Activated CD8-positive, alpha-beta memory T cell treated with anti-CD3 and anti-CD28 coated beads for 1 hour (primary cell): ENCODE measurements around the gene NBEA.

Experiments used
- DNase-seq, 2 donors: peaks; one replicate each; pipeline ENCODE4 v3.0.0-alpha.2; 2020; ENCODE audit warnings: low read depth in 1 of 2; ENCODE audit errors: extremely low read depth in 1 of 2

NBEA gene

GRCh38 chr13:35697186-35697730, 755.2 kb downstream of the NBEA start:
- DNase-seq = no peak

DNA sequence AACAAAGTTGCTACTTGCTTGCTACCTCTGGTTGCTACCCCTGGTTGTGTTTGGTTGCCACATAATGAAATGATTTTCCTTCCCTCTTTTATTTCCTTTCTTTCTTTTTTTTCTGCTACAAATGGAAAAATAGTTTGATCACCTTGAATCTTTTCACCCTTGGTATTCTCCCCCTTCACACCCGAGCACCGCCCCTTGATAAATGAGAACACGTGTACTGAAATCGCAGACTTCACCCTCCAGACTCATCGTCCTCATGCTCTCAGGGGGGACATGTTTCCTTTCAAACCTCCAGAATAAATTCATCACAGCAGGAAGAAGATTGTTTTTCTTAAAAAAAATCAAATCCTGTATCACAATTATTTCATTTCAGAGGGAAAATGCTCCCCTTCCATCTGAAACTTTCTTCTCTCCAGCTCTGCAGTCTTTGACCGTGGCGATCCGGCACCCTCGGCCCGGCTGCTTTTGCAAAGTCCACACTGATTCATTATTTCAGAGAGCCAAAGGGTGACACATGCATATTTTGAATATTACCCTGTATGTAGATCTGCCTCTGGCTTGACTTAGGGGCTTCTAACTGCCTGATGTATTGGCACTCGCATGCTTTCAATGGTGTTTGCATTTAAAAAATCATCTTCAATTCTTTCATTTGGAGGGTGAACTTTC, 757.0 kb downstream of the NBEA start:
- DNase-seq = no peak

GRCh38 chr13:35699825-35700510, 757.9 kb downstream of the NBEA start:
- DNase-seq = no peak

- DNase-seq = no peak
Observed at GRCh38 chr13:35700671-35701070, 758.6 kb downstream of the NBEA start.

GRCh38 chr13:35702316-35702715, 760.2 kb downstream of the NBEA start:
- no peak for DNase-seq

DNA sequence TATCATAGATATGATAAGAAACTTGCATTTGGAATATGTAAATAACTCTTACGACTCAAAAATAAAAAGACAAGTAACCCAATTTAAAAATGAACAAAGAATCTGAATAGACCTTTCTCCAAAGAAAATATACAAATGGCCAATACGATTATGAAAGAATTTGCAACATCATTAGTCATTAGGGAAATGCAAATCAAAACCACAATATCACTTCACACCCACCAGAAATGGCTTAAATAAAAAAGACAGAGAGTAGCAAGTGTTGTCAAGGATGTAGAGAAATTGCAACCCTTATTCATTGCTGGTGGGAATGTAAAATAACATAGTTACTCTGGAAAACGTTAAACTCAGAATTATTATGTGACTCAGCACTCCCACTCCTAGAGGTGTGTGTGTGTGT, 761.0 kb downstream of the NBEA start:
- DNase-seq = no peak

DNA sequence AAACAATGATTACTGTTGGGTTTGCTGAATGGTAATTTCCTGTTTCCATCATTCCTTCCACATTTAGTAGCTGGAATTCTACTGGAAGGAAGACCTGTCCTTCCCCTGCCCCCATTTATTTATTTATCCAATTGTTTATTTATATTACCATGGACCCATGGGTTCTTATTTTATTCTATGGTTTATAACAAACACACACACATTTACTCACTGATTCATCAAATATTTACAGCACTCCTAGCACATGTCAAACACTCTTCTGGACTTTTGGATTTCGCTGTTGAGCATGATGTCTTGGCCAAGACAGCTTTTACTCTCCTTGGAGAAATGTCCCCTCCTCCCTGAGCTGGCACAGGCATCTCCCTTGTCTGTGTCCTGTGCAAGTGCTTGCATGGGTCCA, 762.3 kb downstream of the NBEA start:
- no peak for DNase-seq

DNA sequence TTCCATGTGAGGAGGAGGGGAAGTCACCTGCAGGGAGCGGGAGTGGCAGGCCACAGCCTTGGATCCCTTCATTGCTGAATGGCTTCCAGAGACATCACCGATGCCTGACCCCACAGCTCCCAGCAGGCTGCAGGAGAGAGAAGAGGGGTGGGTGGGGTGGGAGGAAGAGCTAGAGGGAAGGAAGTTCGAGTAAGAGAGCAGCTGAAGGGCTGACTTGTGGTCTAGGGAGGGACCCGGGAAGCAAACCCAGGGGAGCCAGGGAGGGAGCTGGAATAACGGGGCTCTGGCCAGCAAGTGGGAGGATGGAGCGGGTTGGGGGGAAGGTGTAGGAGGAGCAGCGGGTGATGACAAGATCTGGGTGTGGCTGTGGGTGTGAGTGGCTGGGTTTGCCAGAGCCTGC, 764.2 kb downstream of the NBEA start:
- no peak for DNase-seq

DNA sequence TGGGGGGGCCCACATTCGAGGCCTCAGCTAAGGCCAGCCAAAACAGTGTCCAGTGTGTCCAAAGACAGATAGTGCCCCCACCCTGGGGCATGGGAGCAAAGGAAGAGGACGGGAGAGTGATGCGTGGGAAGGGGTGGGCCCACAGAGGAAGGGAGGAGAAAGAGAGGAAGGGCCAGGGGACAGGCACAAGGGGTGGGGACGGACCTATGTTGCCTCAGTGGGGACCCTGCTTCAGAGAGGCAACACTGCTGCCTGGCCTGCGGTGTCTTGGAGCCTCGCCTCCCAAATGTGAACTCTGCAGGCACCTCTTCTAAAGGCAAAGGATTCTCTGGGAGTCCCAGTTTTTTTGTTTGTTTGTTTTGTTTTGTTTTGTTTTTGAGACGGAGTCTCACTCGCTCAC, 764.7 kb downstream of the NBEA start:
- no peak for DNase-seq

DNA sequence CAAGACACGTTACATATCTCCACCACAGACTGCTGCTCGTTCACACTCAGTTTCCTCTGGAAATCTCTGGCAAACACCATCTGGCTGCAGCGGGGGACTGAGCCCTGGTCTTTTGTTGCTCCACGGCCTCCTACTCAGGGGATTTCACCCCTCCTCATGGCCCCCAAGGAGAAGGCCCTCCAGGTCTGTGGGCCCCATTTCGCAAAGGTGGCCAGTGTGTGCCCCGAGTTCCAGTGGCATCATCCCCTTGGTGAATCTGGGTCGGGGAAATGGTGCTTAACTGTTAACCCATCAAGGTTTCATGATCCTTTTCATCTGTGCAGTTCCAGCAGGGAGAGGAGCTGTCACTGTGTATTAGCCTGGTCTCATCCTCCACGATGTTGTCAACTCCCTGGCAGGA, 769.8 kb downstream of the NBEA start:
- no peak for DNase-seq

GRCh38 chr13:35712907-35713761, 771.1 kb downstream of the NBEA start:
- DNase-seq = no peak

GRCh38 chr13:35714121-35714520, 772.1 kb downstream of the NBEA start:
- DNase-seq = no peak

DNA sequence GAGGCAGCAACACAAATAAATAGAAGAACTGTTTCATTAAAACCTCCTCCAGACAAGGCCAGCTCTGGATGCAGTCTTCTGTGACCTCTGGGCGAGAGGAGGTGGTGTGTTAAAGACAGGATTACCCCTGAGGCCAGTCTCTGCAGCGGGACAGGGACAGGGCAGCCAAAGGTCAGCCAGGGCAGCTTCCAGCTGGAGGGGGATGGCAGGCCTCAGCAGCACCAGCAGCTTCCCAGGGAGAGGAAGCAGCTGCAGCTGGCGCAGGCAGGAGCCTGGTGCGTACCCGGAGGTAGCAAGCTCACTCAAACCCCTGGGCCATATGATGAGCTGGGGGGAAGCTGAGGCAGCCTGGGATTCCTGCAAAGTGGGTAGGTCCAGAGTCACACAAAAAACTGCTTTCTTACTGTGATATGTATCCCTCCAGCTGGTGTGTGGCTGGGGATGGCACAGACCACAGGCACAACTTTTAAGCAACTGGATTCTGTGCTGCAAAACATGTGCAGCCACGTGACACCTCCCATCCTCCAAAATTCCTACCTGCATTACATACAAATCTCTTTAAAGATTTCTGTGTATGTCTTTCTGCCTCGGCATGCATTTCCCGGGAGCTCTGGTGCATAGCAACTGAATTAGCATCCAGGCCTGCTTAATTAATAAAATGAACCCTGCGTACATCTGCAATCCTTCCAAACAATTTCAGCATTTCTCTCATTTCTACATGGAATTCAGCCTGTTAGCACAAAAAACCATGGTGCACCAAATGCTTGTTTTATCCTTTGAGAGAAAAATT, 772.7 kb downstream of the NBEA start:
- DNase-seq = no peak

- no peak for DNase-seq
Observed at GRCh38 chr13:35716186-35716585, 774.1 kb downstream of the NBEA start.

- DNase-seq = no peak
Observed at GRCh38 chr13:35716729-35717128, 774.7 kb downstream of the NBEA start.

GRCh38 chr13:35718084-35718483, 776.0 kb downstream of the NBEA start:
- DNase-seq = no peak

DNA sequence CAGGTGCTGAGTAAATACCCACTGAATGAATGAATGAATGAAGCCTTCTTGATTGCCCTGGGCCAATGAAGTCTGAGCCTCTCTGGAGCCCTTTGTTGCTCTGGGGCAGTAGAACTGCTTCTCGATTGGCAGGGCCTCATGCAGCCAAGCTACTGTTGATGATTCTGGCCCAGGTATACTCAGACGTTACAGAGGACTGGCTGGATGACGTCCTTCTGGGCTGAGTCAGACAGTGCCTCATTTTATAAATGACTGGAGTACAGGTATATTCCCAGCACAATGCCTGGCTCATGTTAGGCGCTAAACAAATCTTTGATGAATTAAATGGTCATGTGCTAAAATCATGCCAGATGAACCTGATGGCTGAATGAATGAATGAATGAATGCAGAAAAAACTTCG, 778.2 kb downstream of the NBEA start:
- DNase-seq = no peak

DNA sequence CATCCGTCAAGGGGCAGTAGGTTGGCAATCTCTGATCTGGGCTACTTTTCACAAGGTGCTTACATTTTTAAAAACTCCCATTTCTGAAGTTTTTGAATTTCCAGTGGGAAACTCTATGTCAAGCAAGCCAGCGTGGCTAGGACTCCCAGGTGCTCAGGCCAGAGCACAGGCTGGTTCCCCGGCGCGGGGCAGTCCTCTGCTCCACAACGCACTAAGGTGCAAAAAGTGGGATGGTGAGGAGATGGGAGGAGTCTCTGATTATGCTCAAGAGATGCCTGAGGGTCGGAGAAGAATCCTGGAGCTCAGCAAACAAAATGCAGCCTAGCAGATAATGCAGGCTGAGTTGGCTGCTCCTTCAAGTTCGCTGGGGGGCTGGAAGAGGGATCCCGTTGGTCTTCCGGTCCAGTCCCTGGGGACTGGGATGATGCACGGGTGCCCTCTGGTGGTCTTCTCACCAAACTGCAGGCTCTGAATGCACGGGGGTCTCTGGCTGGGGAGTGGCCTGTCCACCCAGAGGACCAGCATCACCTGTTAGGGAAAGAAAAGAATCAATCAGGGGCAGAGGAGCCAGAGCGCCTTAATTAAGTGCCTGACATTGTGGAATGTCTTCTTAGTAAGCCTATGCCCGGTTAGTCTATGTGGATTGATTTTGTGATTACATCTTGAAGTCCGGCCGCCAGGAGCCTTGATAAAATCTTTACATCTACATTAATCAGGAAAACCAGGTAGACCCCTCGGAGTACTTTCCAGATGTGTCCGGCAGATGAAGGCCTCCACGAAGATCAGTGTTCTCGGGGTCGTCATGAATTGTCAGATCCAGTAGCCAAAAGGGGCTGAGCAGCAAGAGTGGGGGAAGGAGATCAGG, 778.9 kb downstream of the NBEA start:
- peak in 1 of 2 donors; percentile 8 for DNase-seq
